Kasumi-1 (cell line): ENCODE measurements around the gene TMEM239.
"Not testable (repeated sequence)": the region's sequence is repeated elsewhere in the genome, so short reads cannot be mapped to it uniquely, and the experiment has no call there.

ENCODE experiments used
- DNase-seq, 2 experiments: peaks; one replicate each; lab custom pipeline; 2025; lab: John Stamatoyannopoulos, UW

Gene TMEM239

GRCh38 chr20:2799688-2800520, 16.3 kb upstream of the TMEM239 start:
- DNase-seq = no peak

- DNase-seq = peak; percentile 97 to 98
Measured at GRCh38 chr20:2800521-2801285, 15.5 kb upstream of the TMEM239 start, which contains the start of gene CPXM1. Gene CPXM1, minus strand, starts transcription at chr20:2800627. Its CDS starts 55 bp downstream, at chr20:2800572.

- DNase-seq = peak; percentile 42 to 51
Measured at GRCh38 chr20:2801286-2801728, 14.9 kb upstream of the TMEM239 start.

DNA sequence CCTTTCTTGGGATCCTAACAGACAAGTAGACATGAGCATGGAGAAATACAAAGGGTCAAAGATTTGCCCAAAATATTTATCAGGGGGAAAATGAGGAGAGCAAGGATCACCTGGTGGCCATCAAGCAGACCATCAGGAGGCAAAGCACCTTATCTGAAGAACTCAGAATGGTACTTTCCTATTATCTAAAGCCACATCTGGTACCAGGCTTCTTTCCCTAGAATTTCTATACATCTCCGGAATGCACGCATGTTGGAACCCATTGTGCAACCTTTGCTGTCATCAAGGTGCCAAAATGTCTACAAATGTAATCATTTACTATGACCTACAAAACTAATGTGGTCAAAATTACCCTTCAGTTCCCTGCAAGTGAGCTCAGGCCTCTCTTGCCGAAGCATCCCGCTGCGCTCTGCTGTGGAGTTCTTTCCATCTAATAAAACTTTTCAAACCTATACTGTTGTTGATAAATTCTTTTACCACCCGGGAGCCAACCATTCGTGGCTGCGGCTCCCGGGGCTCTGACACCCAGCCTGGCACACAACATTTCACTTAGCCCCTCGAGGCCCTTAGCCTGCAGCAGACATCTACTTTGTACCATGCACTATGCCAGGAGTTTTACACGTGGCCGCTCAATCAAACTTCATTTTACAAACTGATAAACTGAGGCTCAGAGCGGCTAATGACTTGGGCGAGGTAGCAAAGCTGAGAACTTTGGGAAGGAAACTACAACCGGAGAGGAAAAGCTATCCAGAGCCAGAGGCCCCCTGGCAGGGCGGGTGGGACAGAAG, 11.9 kb upstream of the TMEM239 start:
- DNase-seq = no peak

DNA sequence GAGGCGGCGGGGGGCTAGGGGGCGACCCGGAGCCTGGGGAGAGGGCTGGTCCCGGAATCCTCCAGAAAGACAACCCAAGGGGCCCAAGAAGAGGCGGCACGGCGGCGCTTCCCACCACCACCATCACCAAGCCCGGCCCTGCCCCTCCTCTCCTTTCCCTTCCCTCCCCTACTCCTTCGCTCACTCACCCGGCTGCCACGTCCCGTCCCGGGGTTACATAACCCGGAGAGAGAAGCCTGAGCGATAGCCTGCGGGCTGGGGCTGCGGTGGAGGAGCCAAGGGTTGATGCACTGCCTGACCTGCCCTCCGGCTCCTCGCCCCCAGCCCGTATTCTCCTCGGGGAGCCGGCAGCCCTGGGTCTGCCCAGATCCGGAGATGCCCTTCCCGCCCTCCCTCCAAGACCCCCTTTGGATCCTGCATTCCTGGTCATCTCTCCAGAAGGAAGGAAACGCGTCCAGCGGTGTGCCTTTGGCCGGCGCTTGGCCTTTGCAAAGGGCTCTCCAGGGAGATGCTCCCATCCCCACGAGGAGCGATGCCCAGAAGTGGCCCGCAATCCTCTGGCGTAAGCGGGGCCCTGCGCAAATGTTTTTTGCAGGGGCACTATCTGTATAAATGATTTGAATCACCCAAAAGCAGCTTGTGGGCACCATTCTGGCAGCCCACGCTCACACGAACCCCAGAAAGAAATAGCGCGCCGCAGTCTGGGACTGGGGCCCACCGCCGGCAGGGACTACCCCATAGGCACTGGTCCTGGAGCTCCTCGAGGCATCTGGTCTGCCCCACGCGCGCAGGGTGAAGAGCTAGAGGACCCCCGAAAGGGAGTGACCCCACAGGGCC, 11.1 kb upstream of the TMEM239 start:
- DNase-seq = no peak

- DNase-seq = no peak
Measured at GRCh38 chr20:2805689-2806350, 10.3 kb upstream of the TMEM239 start.

- no peak for DNase-seq
Measured at GRCh38 chr20:2806351-2806701, 9.8 kb upstream of the TMEM239 start.

DNA sequence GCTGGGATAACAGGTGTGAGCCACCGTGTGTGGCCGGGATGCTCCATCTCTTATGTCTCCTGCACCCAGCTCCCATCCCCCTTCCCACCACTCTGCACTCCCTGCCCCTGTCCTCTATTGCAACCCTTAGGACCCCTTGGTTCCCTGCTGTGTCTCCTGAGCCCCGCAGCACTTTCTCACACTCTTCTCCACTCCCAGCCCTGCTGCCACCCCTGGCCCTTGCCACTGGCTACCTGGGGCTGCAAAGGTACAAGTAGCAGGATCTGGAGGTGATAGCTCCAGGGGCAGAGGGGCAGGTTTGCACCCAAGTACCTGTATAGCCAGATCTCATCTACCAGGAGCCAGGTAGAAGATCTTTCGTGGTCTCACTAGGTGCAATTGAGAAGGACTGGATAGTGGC, 9.1 kb upstream of the TMEM239 start:
- no peak for DNase-seq

- not testable (repeated sequence) for DNase-seq
Measured at GRCh38 chr20:2807929-2808328, 8.2 kb upstream of the TMEM239 start.

- no peak for DNase-seq
Measured at GRCh38 chr20:2809690-2810089, 6.5 kb upstream of the TMEM239 start.

- no peak for DNase-seq
Measured at GRCh38 chr20:2812189-2812588, 4.0 kb upstream of the TMEM239 start.

DNA sequence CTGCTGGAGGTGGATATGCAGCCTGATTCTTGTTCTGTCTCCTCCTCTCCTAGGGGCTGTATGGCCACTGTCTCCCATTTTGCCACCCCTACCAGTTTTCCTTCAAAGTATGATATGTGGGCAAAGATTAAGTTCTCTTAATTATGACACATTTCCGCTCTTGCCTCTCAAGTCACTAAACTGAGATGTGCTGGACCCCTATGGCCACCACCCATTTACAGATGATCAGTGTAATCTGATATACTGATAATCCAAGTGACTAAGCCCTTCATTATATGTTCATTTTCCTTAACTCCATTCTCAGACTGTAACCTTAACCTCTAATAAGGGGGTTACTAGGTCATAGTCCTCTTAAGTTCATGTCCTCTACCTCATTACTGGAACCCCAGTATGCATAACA, 2.1 kb upstream of the TMEM239 start:
- DNase-seq = no peak

GRCh38 chr20:2814587-2815051, 1.5 kb upstream of the TMEM239 start, which contains the start of gene C20orf141:
Gene C20orf141, plus strand, starts transcription at chr20:2814987. Its CDS starts 198 bp downstream, at chr20:2815185.
- peak; percentile 69 to 73 for DNase-seq

DNA sequence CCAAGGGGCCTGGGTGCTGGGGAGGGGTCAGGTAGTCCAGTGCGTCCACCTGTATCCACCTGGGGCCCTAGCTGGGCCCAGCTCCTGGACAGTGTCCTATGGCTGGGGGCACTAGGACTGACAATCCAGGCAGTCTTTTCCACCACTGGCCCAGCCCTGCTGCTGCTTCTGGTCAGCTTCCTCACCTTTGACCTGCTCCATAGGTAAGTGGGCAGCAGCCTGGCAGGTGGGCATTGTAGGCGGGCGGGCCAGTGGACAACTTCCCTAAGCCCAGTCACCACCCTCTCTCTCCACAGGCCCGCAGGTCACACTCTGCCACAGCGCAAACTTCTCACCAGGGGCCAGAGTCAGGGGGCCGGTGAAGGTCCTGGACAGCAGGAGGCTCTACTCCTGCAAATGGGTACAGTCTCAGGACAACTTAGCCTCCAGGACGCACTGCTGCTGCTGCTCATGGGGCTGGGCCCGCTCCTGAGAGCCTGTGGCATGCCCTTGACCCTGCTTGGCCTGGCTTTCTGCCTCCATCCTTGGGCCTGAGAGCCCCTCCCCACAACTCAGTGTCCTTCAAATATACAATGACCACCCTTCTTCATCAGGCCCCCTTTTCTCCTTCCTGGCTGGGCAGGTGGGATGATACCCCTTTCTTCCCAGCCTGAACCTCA, 793 bp upstream of the TMEM239 start:
- DNase-seq = no peak

- no peak for DNase-seq
Measured at GRCh38 chr20:2816583-2817340, 598 bp downstream of the TMEM239 start.

DNA sequence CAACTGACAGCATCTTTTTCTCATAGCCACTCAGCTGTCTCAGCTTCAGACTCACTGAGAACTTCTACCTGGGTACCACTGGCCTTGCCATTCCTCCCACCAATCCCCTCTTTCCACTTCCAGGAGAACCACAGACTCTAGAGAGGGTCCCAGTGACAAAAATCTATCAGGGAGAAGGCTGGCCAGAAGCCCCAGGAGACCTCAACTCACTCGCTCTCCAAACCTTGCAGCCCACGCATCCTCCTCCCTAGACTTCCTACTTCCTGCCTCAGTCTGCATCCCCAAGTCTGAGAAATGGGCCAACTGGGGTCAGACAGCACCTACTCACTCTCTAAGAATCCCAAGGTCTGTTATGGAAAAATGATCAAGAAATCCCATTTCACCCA, 1.2 kb downstream of the TMEM239 start:
- DNase-seq = no peak

GRCh38 chr20:2817891-2818595, 1.9 kb downstream of the TMEM239 start:
- no peak for DNase-seq

DNA sequence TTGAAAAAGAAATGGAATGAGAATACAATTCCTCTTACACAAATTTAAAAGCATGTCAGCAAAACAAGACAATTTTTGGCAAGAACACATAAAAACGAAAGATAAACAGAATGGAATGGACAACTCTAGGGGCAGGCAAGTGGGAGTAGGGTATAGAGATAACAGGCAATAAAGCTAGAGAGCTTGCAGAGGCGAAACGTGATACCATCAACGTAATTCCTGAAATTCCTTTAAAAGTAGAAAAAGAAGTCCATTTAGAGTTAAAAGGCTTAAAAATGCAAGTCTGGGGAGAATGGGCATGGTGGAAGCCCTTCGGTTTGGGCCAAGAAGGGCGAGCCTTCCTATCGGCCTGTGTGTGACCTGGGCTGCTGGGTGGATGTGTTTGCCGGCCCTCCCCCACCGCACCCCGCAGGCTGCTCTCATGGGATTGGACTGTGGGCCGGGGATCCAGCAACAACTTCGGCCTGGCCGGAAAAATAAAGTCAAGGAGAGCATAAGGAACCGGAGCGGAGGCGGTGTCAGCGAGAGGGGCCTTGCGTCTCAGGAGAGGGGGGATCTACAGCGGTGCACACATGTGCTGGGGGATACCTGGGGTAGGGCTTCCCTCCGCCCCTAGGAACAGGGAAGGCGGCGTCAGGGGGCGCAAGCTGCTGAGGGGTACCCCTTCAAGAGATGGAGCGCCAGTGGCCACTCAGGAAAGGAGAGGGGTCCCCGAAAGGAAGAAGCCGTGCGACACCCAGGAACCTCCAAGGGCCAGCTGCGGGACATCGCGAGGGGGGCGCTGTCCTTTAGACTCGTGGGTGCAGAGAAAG, 4.1 kb downstream of the TMEM239 start:
- DNase-seq = no peak
